Astrocyte (in vitro differentiated cells and primary cell): Measurements from ENCODE around the gene ENTPD2. TPM values are rescaled to one million over a fixed set of nuclear protein-coding genes. Genes with fewer than 3 reads are reported as not detected.

ENCODE experiments used
- DNase-seq: peaks from one replicate; pipeline ENCODE4 v3.0.0-alpha.2; 2010; ENCODE audit warnings: low read depth
- FAIRE-seq: peaks from 2 replicates; lab custom pipeline; 2011; peaks lifted over from hg19 to GRCh38; lab: Jason Lieb, UNC
- H2AFZ ChIP-seq: 2 replicates; pipeline ENCODE4 v1.6.0; 2012; ENCODE audit warnings: low read depth, low read length, inconsistent platforms
- H3K27ac ChIP-seq: 2 replicates; pipeline ENCODE4 v1.5.1; 2011; ENCODE audit warnings: low read depth, low read length, inconsistent platforms
- H3K27me3 ChIP-seq: 2 replicates; pipeline ENCODE4 v1.6.0; 2011; ENCODE audit warnings: low read length, inconsistent platforms; ENCODE audit not compliant: insufficient read depth
- H3K36me3 ChIP-seq: 2 replicates; pipeline ENCODE4 v1.5.1; 2011; ENCODE audit warnings: low read length, inconsistent platforms; ENCODE audit not compliant: insufficient read depth
- H3K4me1 ChIP-seq: 2 replicates; pipeline ENCODE4 v1.5.1; 2011; ENCODE audit warnings: low read length, inconsistent platforms; ENCODE audit not compliant: insufficient read depth
- H3K4me2 ChIP-seq: 2 replicates; pipeline ENCODE4 v1.6.0; 2012; ENCODE audit warnings: low read length, inconsistent platforms
- H3K4me3 ChIP-seq: 2 replicates; pipeline ENCODE4 v1.5.1; 2011; ENCODE audit warnings: low read depth, mild to moderate bottlenecking, low read length, inconsistent platforms; ENCODE audit not compliant: insufficient read depth
- H3K79me2 ChIP-seq: 2 replicates; pipeline ENCODE4 v1.6.0; 2012; ENCODE audit warnings: mild to moderate bottlenecking, low read length, inconsistent platforms; ENCODE audit not compliant: insufficient read depth
- H3K9ac ChIP-seq: 2 replicates; pipeline ENCODE4 v1.6.0; 2012; ENCODE audit warnings: mild to moderate bottlenecking, low read length, inconsistent platforms
- H3K9me3 ChIP-seq: 2 replicates; pipeline ENCODE4 v1.5.1; 2012; ENCODE audit warnings: low read depth, mild to moderate bottlenecking, low read length, inconsistent platforms; ENCODE audit not compliant: insufficient read depth
- H4K20me1 ChIP-seq: 2 replicates; pipeline ENCODE4 v1.6.0; 2012; ENCODE audit warnings: low read length, inconsistent platforms; ENCODE audit not compliant: insufficient read depth
- H3K27ac Mint-ChIP-seq: one replicate; pipeline ENCODE4 v1.8.0; 2021; ENCODE audit warnings: mild to moderate bottlenecking, mixed read lengths; ENCODE audit not compliant: unreplicated experiment
- H3K27me3 Mint-ChIP-seq: one replicate; pipeline ENCODE4 v1.8.0; 2021; ENCODE audit warnings: low read depth, mixed read lengths; ENCODE audit not compliant: unreplicated experiment
- H3K36me3 Mint-ChIP-seq: one replicate; pipeline ENCODE4 v1.8.0; 2021; ENCODE audit warnings: low read depth, mixed read lengths; ENCODE audit not compliant: unreplicated experiment
- H3K4me1 Mint-ChIP-seq: one replicate; pipeline ENCODE4 v1.8.0; 2021; ENCODE audit warnings: low read depth, mixed read lengths; ENCODE audit not compliant: unreplicated experiment
- H3K4me3 Mint-ChIP-seq: one replicate; pipeline ENCODE4 v1.8.0; 2021; ENCODE audit warnings: mild to moderate bottlenecking, moderate library complexity, mixed read lengths; ENCODE audit not compliant: unreplicated experiment
- H3K9me3 Mint-ChIP-seq: one replicate; pipeline ENCODE4 v1.8.0; 2021; ENCODE audit warnings: mild to moderate bottlenecking, mixed read lengths; ENCODE audit not compliant: unreplicated experiment
- CTCF ChIP-seq: IDR thresholded peaks from 2 replicates; pipeline ENCODE4 v1.5.1; 2011; ENCODE audit warnings: low read depth, mild to moderate bottlenecking, inconsistent platforms, low read length, moderate library complexity; ENCODE audit not compliant: insufficient read depth
- EZH2 ChIP-seq: IDR thresholded peaks from 2 replicates; pipeline ENCODE4 v1.6.1; 2012; ENCODE audit warnings: mild to moderate bottlenecking, low read length, inconsistent platforms; ENCODE audit not compliant: insufficient read depth
- total RNA-seq: library from RNA; stranded (reverse); gene quantifications from 2 replicates; pipeline ENCODE4 v1.2.1, GENCODE V29; 2021

Gene ENTPD2
- total RNA-seq, 1 donor from 2014 or later = 0.14 TPM

GRCh38 chr9:137096785-137097546 lies 43.1 kb upstream of the ENTPD2 start:
- H3K4me1 Mint-ChIP-seq = no peaks in the 10 kb centered on the region
- DNase-seq = no peak
- H3K4me3 Mint-ChIP-seq = no peak overlapping the region
- no peak overlapping the region for H3K27ac ChIP-seq
- H3K4me3 ChIP-seq = no peak overlapping the region
- H4K20me1 ChIP-seq = peaks cover 6% of the 10 kb centered on the region
- TF ChIP-seq EZH2 (no peak), CTCF (no peak)
- no peak overlapping the region for H3K27ac Mint-ChIP-seq
- H3K9ac ChIP-seq = no peak overlapping the region
- H3K36me3 ChIP-seq = peaks cover 20% of the 10 kb centered on the region
- no peaks in the 10 kb centered on the region for H3K27me3 Mint-ChIP-seq
- no peaks in the 10 kb centered on the region for H3K79me2 ChIP-seq
- H3K4me1 ChIP-seq = no peaks in the 10 kb centered on the region
- peaks cover 17% of the 10 kb centered on the region for H3K36me3 Mint-ChIP-seq
- FAIRE-seq = no peak
- H3K9me3 Mint-ChIP-seq = no peaks in the 10 kb centered on the region
- no peaks in the 10 kb centered on the region for H3K27me3 ChIP-seq
- H3K4me2 ChIP-seq = no peak overlapping the region
- peaks cover 4% of the 10 kb centered on the region for H3K9me3 ChIP-seq
- H2AFZ ChIP-seq = no peak overlapping the region

GRCh38 chr9:137095664-137096517 lies 42.0 kb upstream of the ENTPD2 start:
- Histone ChIP-seq H4K20me1 (peaks cover 10% of the 10 kb centered on the region), H3K9ac (no peak overlapping the region), H3K27ac (no peak overlapping the region), H3K36me3 (peaks cover 10% of the 10 kb centered on the region), H2AFZ (no peak overlapping the region), H3K79me2 (no peaks in the 10 kb centered on the region), H3K27me3 (no peaks in the 10 kb centered on the region), H3K9me3 (no peaks in the 10 kb centered on the region), H3K4me3 (no peak overlapping the region), H3K4me1 (no peaks in the 10 kb centered on the region), H3K4me2 (no peak overlapping the region)
- Mint-ChIP-seq H3K4me3 (no peak overlapping the region), H3K27ac (no peak overlapping the region), H3K9me3 (no peaks in the 10 kb centered on the region), H3K4me1 (no peaks in the 10 kb centered on the region), H3K36me3 (peaks cover 18% of the 10 kb centered on the region), H3K27me3 (no peaks in the 10 kb centered on the region)
- DNase-seq = no peak
- TF ChIP-seq EZH2 (no peak), CTCF (no peak)
- no peak for FAIRE-seq
